ENCODE data around the gene RINT1. TPM values are rescaled to one million over a fixed set of nuclear protein-coding genes. Genes with fewer than 3 reads are reported as not detected.
"Not testable (repeated sequence)": the region's sequence is repeated elsewhere in the genome, so short reads cannot be mapped to it uniquely, and the experiment has no call there.

RINT1 gene
- total and polyA plus RNA-seq, 3 donors from 2014 or later, result 17.0 to 29.4 (median 21.1) TPM

DNA sequence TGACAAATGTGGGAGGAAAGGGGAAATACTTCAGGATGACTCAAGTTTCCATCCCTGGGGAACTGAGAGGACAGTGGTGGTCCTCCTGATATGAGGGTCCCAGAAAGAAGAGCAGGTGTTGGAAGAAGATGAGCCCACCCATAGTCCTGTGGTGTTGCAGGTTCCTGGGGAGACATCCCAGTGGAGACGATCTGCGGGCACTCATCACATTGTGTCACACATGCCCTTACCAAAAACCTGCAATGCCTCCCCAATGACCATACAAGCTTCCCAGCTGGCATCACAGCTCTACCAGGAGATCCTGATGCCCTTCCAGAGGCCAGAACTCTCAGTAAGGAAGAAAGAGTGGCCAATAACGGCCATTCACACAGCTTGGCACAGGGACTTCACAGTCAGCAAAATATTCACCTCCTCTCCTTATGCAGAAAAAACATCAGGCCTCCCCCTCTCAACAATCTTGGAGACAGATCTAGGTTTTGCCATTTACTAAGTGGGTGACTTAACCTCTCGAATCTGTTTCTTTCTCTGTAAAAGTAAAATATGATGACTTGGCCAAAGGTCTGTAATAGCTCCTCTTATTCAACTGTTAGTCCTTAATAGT, 19.0 kb upstream of the RINT1 start:
- Histone ChIP-seq H3K36me3 (ENCODE audit: low read depth, missing control alignments) (no peaks in the 10 kb centered on the region), H3K27me3 (no peaks in the 10 kb centered on the region), H3K4me1 (no peaks in the 10 kb centered on the region), H3K9me3 (no peaks in the 10 kb centered on the region), H3K4me3 (no peak overlapping the region), H3K27ac (no peak overlapping the region)
- WGBS, 2 donors, result 84 to 86% methylated on average over 4 of the region's 4 CpGs
- no peak for DNase-seq
- TF ChIP-seq, protein P1, sequence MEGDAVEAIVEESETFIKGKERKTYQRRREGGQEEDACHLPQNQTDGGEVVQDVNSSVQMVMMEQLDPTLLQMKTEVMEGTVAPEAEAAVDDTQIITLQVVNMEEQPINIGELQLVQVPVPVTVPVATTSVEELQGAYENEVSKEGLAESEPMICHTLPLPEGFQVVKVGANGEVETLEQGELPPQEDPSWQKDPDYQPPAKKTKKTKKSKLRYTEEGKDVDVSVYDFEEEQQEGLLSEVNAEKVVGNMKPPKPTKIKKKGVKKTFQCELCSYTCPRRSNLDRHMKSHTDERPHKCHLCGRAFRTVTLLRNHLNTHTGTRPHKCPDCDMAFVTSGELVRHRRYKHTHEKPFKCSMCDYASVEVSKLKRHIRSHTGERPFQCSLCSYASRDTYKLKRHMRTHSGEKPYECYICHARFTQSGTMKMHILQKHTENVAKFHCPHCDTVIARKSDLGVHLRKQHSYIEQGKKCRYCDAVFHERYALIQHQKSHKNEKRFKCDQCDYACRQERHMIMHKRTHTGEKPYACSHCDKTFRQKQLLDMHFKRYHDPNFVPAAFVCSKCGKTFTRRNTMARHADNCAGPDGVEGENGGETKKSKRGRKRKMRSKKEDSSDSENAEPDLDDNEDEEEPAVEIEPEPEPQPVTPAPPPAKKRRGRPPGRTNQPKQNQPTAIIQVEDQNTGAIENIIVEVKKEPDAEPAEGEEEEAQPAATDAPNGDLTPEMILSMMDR (IDR thresholded peaks at IDR 0.05), result no peak
- TF ChIP-seq POLR2A (IDR thresholded peaks at IDR 0.05), result no peak
- intact Hi-C loops (cut with DNase I; ENCODE audit: low total_unique reads), result no loop called here

- H3K4me3 ChIP-seq; intact Hi-C loops (cut with DNase I; ENCODE audit: low total_unique reads); DNase-seq; H3K9me3 ChIP-seq; H3K4me1 ChIP-seq; H3K36me3 ChIP-seq (ENCODE audit: low read depth, missing control alignments); H3K27ac ChIP-seq; H3K27me3 ChIP-seq: not testable (repeated sequence)
- WGBS, 2 donors, result 98 to 100% methylated on average over 7 of the region's 7 CpGs
These were observed 16.4 kb upstream of the RINT1 start for GRCh38 chr7:105515610-105516009.

GRCh38 chr7:105519353-105519752, 12.6 kb upstream of the RINT1 start:
- Histone ChIP-seq H3K4me3 (no peak overlapping the region), H3K4me1 (peaks cover 5% of the 10 kb centered on the region), H3K27me3 (no peaks in the 10 kb centered on the region), H3K9me3 (no peaks in the 10 kb centered on the region), H3K36me3 (ENCODE audit: low read depth, missing control alignments) (no peaks in the 10 kb centered on the region), H3K27ac (no peak overlapping the region)
- no peak for DNase-seq
- WGBS, 2 donors, result 73 to 79% methylated on average over 6 of the region's 6 CpGs
- TF ChIP-seq, protein P1 (IDR thresholded peaks at IDR 0.05), result no peak
- TF ChIP-seq POLR2A (IDR thresholded peaks at IDR 0.05), result no peak
- intact Hi-C loops (cut with DNase I; ENCODE audit: low total_unique reads), result no loop called here

DNA sequence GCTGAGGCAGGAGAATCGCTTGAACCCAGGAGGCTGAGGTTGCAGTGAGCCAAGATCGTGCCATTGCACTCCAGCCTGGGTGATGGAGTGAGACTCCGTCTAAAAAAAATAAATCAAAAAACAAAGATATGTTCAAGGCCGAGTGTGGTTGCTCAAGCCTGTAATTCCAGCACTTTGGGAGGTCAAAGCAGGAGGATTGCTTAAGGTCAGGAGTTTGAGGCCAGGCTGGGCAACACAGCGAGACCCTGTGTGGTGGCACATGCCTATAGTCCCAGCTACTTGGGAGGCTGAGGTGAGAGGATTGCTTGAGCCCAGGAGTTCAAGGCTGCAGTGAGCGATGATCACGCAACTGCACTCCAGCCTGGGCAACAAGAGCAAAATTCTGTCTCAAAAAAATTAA, 11.4 kb upstream of the RINT1 start:
- DNase-seq; H3K9me3 ChIP-seq; H3K27ac ChIP-seq; H3K27me3 ChIP-seq; H3K4me1 ChIP-seq; H3K36me3 ChIP-seq (ENCODE audit: low read depth, missing control alignments); intact Hi-C loops (cut with DNase I; ENCODE audit: low total_unique reads): not testable (repeated sequence)
- peak overlapping the region in 1 of 2 donors; percentile 70 for H3K4me3 ChIP-seq
- 53 to 73% methylated on average over 7 of the region's 7 CpGs for WGBS, 2 donors

DNA sequence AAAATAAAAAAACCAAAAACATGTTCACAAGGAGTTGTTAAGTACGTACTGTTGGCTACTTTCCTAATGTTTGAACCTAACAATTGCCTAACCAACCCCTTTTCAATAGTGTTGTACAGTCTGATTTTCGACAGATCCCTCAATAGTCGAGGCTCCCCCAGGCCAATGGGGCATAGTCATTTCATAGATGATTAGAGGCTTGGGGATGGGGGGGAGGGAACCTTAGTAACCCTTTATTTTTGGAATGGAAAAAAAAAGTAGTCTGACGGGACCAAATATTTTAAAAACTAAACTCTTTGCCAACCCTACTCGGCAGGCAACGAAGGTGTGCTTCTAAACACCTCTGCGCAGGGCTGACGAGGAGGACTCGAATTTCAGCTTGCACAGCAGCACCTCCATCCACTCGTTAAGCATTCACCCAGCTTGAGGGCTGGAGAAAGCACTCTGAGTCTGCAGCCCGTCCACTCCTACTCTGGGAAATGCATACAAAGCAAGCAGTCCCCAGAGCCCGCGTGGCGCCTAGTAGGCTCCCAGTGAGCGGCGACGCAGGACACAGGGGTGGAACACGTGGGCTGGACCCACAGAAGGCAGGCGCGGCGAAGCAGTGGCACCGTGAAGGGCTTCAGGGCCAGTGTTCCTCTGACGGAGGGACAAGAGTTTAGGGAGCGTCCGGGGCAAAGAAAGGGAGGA, 10.8 kb upstream of the RINT1 start:
- 5 to 10% methylated on average over 22 to 25 of the region's 25 CpGs for WGBS, 2 donors
- H3K9me3 ChIP-seq, result no peaks in the 10 kb centered on the region
- intact Hi-C loops (cut with DNase I; ENCODE audit: low total_unique reads), result no loop called here

More for the DNA sequence above, 10.8 kb upstream of the RINT1 start:
- H3K27ac ChIP-seq, result peak overlapping the region; percentile 44 to 86
- H3K27me3 ChIP-seq, result no peaks in the 10 kb centered on the region
- H3K4me3 ChIP-seq, result peak overlapping the region; percentile 70 to 77
- H3K36me3 ChIP-seq (ENCODE audit: low read depth, missing control alignments), result no peaks in the 10 kb centered on the region
- peak; percentile 68 for DNase-seq
- H3K4me1 ChIP-seq, result peaks cover 5% of the 10 kb centered on the region
- TF ChIP-seq POLR2A (IDR thresholded peaks at IDR 0.05), result no peak
- TF ChIP-seq, protein P1 (IDR thresholded peaks at IDR 0.05), result no peak

Measured in testis (tissue), 3 donors.